HepG2 (cell line): Measurements from ENCODE around the gene RBM23. TPM values are rescaled to one million over a fixed set of nuclear protein-coding genes. Genes with fewer than 3 reads are reported as not detected.

Source experiments
- ATAC-seq: fragments of 200-7000 bp; cut with Tn5 transposase; 3 replicates; pipeline ENCODE4 v1.9.1; 2020; ENCODE audit warnings: mild to moderate bottlenecking, moderate library complexity
- BruUV-seq: library from RNA; stranded (reverse); fragments of 400-500 nt; replicated peaks from 2 replicates; lab custom pipeline; 2021; lab: Mats Ljungman, UMichigan
- CTCF ChIA-PET: fragments of 300-600 bp; formaldehyde crosslinking; extraction: SDS; loops from one replicate; lab custom pipeline; 2021; ENCODE audit warnings: low total read pairs, inconsistent platforms, low intra/inter-chr PET ratio; lab: Yijun Ruan, JAX
- POLR2A ChIA-PET: fragments of 350-600 bp; sonication (Branson Sonifier 250); formaldehyde crosslinking; loops from one replicate; lab custom pipeline; 2020; ENCODE audit warnings: antibody characterized with exemption, inconsistent platforms; lab: Yijun Ruan, JAX
- DNase-seq: peaks from one replicate; pipeline ENCODE4 v3.0.0-alpha.2; 2015; ENCODE audit warnings: low spot score
- FAIRE-seq: peaks from 3 replicates; lab custom pipeline; 2011; peaks lifted over from hg19 to GRCh38; lab: Jason Lieb, UNC
- H2AFZ ChIP-seq: one replicate; pipeline ENCODE4 v1.6.1; 2011; ENCODE audit warnings: low read length, inconsistent platforms
- H3K27ac ChIP-seq: fragments of 300-600 bp; 3 replicates; pipeline ENCODE4 v1.8.0; 2011; ENCODE audit warnings: mixed run types, mild to moderate bottlenecking, mixed read lengths, low read length, inconsistent platforms; ENCODE audit not compliant: insufficient read depth; ENCODE audit errors: extremely low read length
- H3K27me3 ChIP-seq, 2 experiments: fragments of 200-600 bp in 1 of 2; 2 replicates in 1 of 2; 3 replicates in 1 of 2; pipeline versions ENCODE4 v1.6.0 to v1.8.0; 2011; ENCODE audit warnings: low read length in 2 of 2, mild to moderate bottlenecking in 2 of 2, moderate library complexity in 2 of 2, inconsistent platforms in 1 of 2; ENCODE audit not compliant: insufficient read depth in 2 of 2, control insufficient read depth in 1 of 2
- H3K36me3 ChIP-seq, 2 experiments: fragments of 200-600 bp in 1 of 2; replicated peaks in 1 of 2; 2 replicates in 1 of 2; 3 replicates in 1 of 2; pipeline versions ENCODE4 v1.5.1 to v1.8.0; 2011; ENCODE audit warnings: low read length in 2 of 2, inconsistent platforms in 1 of 2; ENCODE audit not compliant: insufficient read depth in 2 of 2, control insufficient read depth in 1 of 2
- H3K4me1 ChIP-seq: 2 replicates; pipeline ENCODE4 v1.5.1; 2012; ENCODE audit warnings: low read length, inconsistent platforms; ENCODE audit not compliant: insufficient read depth
- H3K4me2 ChIP-seq: 2 replicates; pipeline ENCODE4 v1.6.0; 2011; ENCODE audit warnings: low read depth, low read length, inconsistent platforms
- H3K4me3 ChIP-seq, 3 experiments: fragments of 200-600 bp in 1 of 3; sonication (generic), shearing (Covaris generic) in 1 of 3; replicated peaks in 1 of 3; 2 replicates each; pipeline ENCODE4 v1.5.1; 2011 to 2016; ENCODE audit warnings: low read length in 3 of 3, inconsistent platforms in 2 of 3, low read depth in 2 of 3, mild to moderate bottlenecking in 2 of 3, control low read depth in 1 of 3, mixed read lengths in 1 of 3; ENCODE audit not compliant: insufficient read depth in 1 of 3
- H3K79me2 ChIP-seq: one replicate; pipeline ENCODE4 v1.6.1; 2011; ENCODE audit warnings: low read length, inconsistent platforms; ENCODE audit not compliant: insufficient read depth
- H3K9ac ChIP-seq: 2 replicates; pipeline ENCODE4 v1.6.0; 2011; ENCODE audit warnings: mild to moderate bottlenecking, low read depth, low read length, inconsistent platforms; ENCODE audit not compliant: insufficient read depth
- H3K9me3 ChIP-seq: 2 replicates; pipeline ENCODE4 v1.5.1; 2012; ENCODE audit warnings: mild to moderate bottlenecking, low read length
- H4K20me1 ChIP-seq: 2 replicates; pipeline ENCODE4 v1.6.0; 2011; ENCODE audit warnings: inconsistent platforms, mild to moderate bottlenecking, low read length, moderate library complexity; ENCODE audit not compliant: insufficient read depth
- AHR ChIP-seq: IDR thresholded peaks from 2 replicates; pipeline ENCODE4 v1.6.1; 2018; ENCODE audit warnings: missing genetic modification reagents, missing compliant biosample characterization
- CHD4 ChIP-seq: fragments of 200-600 bp; sonication (generic); IDR thresholded peaks from 2 replicates; pipeline ENCODE4 v1.7.0; 2017; ENCODE audit warnings: mild to moderate bottlenecking, low read length, borderline replicate concordance
- EHMT2 ChIP-seq: fragments of 200-600 bp; sonication (generic); IDR thresholded peaks from 2 replicates; pipeline ENCODE4 v1.7.0; 2017; ENCODE audit warnings: antibody characterized with exemption, low read depth, low read length, borderline replicate concordance
- GTF3A ChIP-seq: sonication (generic); formaldehyde crosslinking; conservative IDR thresholded peaks from 2 replicates; pipeline ENCODE4 v1.4.0; 2020; ENCODE audit warnings: mild to moderate bottlenecking, missing genetic modification reagents
- NFKB2 ChIP-seq: sonication (generic); formaldehyde crosslinking; IDR thresholded peaks from 2 replicates; pipeline ENCODE4 v1.4.0; 2020; ENCODE audit warnings: missing genetic modification reagents, borderline replicate concordance
- PRDM15 ChIP-seq: sonication (generic); formaldehyde crosslinking; IDR thresholded peaks from 2 replicates; pipeline ENCODE4 v1.4.0; 2020; ENCODE audit warnings: missing genetic modification reagents
- SNAPC4 ChIP-seq: sonication (generic); formaldehyde crosslinking; IDR thresholded peaks from 2 replicates; pipeline ENCODE4 v1.4.0; 2020; ENCODE audit warnings: mild to moderate bottlenecking, missing genetic modification reagents
- ZNF276 ChIP-seq: sonication (generic); formaldehyde crosslinking; IDR thresholded peaks from 2 replicates; pipeline ENCODE4 v1.4.0; 2020; ENCODE audit warnings: mild to moderate bottlenecking, low read depth, missing genetic modification reagents
- ZNF766 ChIP-seq: sonication (generic); formaldehyde crosslinking; IDR thresholded peaks from 2 replicates; pipeline ENCODE4 v1.5.0; 2020; ENCODE audit warnings: missing genetic modification reagents, borderline replicate concordance
- ZSCAN5A ChIP-seq: sonication (generic); formaldehyde crosslinking; IDR thresholded peaks from 2 replicates; pipeline ENCODE4 v1.8.0; 2022; ENCODE audit warnings: mild to moderate bottlenecking, missing genetic modification reagents, borderline replicate concordance
- WGBS: methylation state at CpG from one replicate; pipeline ENCODE4 v1.1.6; 2017; ENCODE audit warnings: low lambda C conversion rate; 5-methylcytosine and 5-hydroxymethylcytosine counted together
- in situ Hi-C: cut with HindIII; loops from 2 replicates; pipeline ENCODE4 v1.10.0; 2017; ENCODE audit warnings: low pct_unique_long_range_greater_than_20kb; ENCODE audit not compliant: extremely low pct_ligation_motif_present
- intact Hi-C: fragments of 100-400 bp; cut with micrococcal nuclease; formaldehyde crosslinking; loops from one replicate; pipeline ENCODE4 v1.10.0; 2022; ENCODE audit not compliant: unreplicated experiment
- polyA plus RNA-seq, 8 experiments: library from polyadenylated mRNA; depleted of rRNA in 3 of 8; stranded (reverse) in 7 of 8; unstranded in 1 of 8; fragments of >200 nt; fragmentation: Illumina TruSeq in 4 of 8; extraction: Trizol in 4 of 8; gene quantifications; 2 replicates each; pipeline versions ENCODE4 v1.2.1 to v1.2.3, GENCODE V29; 2011 to 2016; ENCODE audit warnings: low read depth in 4 of 8, missing spikeins in 1 of 8, mixed read lengths in 1 of 8; ENCODE audit not compliant: insufficient read depth in 1 of 8
- total RNA-seq, 5 experiments: library from RNA; depleted of rRNA; stranded (reverse); fragments of >200 nt; fragmentation: Illumina TruSeq; extraction: Trizol; gene quantifications; 2 replicates each; pipeline ENCODE4 v1.2.3, GENCODE V29; 2016; ENCODE audit warnings: low read depth in 1 of 5

RBM23 gene
- total and polyA plus RNA-seq, 2 of the 13 experiments (the other 11 are each of a cell fraction or from before 2014, with no cell fraction given) = 1.5 to 2.1 TPM

- TF ChIP-seq EHMT2 = peak; percentile 11; the same call in 1 of the 2 replicates
- 0 out of 2 replicates have a peak, but pooled peaks have one; percentile 1 for TF ChIP-seq GTF3A
These were observed 15.2 kb downstream of the RBM23 start (continued) for GRCh38 chr14:22903742-22904087.

- H4K20me1 ChIP-seq = no peaks in the 10 kb centered on the region
- no peak overlapping the region for H3K4me2 ChIP-seq
- CTCF ChIA-PET = interaction anchor here (5.0 to 6.2 kb wide), 2 partner anchors 30 to 344 kb away, joined by 46 to 67 read pairs; partner anchors contain the start of gene LRP10
- FAIRE-seq (no peak), ATAC-seq (no peak), DNase-seq (no peak)
- in situ Hi-C loops = loop anchor here (5.0 kb wide), 1 partner anchor 79 kb away; no protein-coding TSS in a partner anchor
- no peaks in the 10 kb centered on the region for H3K79me2 ChIP-seq
- H3K9me3 ChIP-seq = no peaks in the 10 kb centered on the region
- H3K36me3 ChIP-seq = no peaks in the 10 kb centered on the region
- 89% methylated on average over 7 of the region's 7 CpGs for WGBS
- no peak overlapping the region for H3K27ac ChIP-seq
- no peak overlapping the region for H2AFZ ChIP-seq
- peaks cover 0 to 3% of the 10 kb centered on the region in 2 experiments; a peak in 2 of 5 replicates for H3K27me3 ChIP-seq
- intact Hi-C loops = no loop called here
- no TSS peak for BruUV-seq
- peaks cover 50% of the 10 kb centered on the region for H3K4me1 ChIP-seq
- no peak overlapping the region for H3K9ac ChIP-seq
- POLR2A ChIA-PET = interaction anchor here (0.7 to 5.3 kb wide), 6 partner anchors 14 to 75 kb away, joined by 4 to 44 read pairs (median 26); partner anchors contain the start of genes LRP10 and PRMT5
- H3K4me3 ChIP-seq = no peak overlapping the region
- TF ChIP-seq ZSCAN5A (CRISPR knock-in tag) = no peak
- TF ChIP-seq PRDM15 (CRISPR knock-in tag) = peak; percentile 51; the same call in 1 of the 2 replicates
- no peak for TF ChIP-seq AHR (CRISPR knock-in tag)
- TF ChIP-seq CHD4 = no peak
- no peak for TF ChIP-seq ZNF766 (CRISPR knock-in tag)
- 0 out of 2 replicates have a peak, but pooled peaks have one; percentile 45 for TF ChIP-seq NFKB2 (CRISPR knock-in tag)
- TF ChIP-seq SNAPC4 (CRISPR knock-in tag) = no peak
- no peak for TF ChIP-seq ZNF276 (CRISPR knock-in tag)
These were observed 17.1 kb downstream of the RBM23 start for GRCh38 chr14:22901799-22902198.
